PFSK-1 (cell line): Measurements from ENCODE around the gene SLC48A1.

Experiments used
- FOXP2 ChIP-seq: optimal IDR thresholded peaks from 2 replicates; pipeline ENCODE3; 2011; ENCODE audit warnings: borderline replicate concordance, control low read depth, inconsistent platforms; ENCODE audit not compliant: insufficient read depth; ENCODE audit errors: extremely low read length, extremely low read depth
- POLR2AphosphoS5 ChIP-seq: IDR thresholded peaks from 2 replicates; pipeline ENCODE4 v1.6.1; 2012; ENCODE audit warnings: low read depth, mild to moderate bottlenecking, control low read depth, low read length, moderate library complexity
- SIN3A ChIP-seq: IDR thresholded peaks from 2 replicates; pipeline ENCODE4 v1.6.1; 2012; ENCODE audit warnings: mild to moderate bottlenecking, low read length, moderate library complexity, borderline replicate concordance; ENCODE audit not compliant: insufficient read depth
- TAF1 ChIP-seq: IDR thresholded peaks from 2 replicates; pipeline ENCODE4 v1.6.1; 2012; ENCODE audit warnings: low read length, control low read depth, borderline replicate concordance; ENCODE audit not compliant: insufficient read depth
- TF ChIP-seq, protein P1 (sequence below), 2 experiments: IDR thresholded peaks; 2 replicates each; pipeline versions ENCODE4 v1.6.1 to v1.8.0; 2011 to 2012; ENCODE audit warnings: low read depth in 2 of 2, low read length in 2 of 2, control low read depth in 1 of 2, inconsistent platforms in 1 of 2, mild to moderate bottlenecking in 1 of 2, moderate library complexity in 1 of 2; ENCODE audit not compliant: insufficient read depth in 1 of 2

The SLC48A1 gene

DNA sequence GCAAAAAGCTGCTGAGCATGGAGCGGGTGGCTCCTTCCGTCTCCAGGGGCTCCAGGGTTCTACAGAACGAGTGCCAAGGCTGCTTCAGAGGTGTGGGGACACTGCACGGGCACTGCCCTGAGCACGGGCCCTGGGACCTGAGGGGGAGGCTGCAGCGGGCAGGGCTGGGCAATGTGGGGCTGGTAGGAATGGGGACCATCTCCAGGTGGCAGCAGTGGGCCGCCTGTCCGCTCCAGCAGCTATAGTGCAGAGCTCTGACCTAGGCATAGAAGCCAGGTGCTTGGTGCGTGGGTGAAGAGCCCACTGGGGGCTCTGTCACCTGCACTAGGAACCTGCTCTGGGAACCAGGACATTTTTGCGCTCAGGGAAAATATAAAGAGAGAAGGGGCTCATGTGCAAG lies 24.4 kb downstream of the SLC48A1 start:
- no peak for TF ChIP-seq SIN3A
- TF ChIP-seq TAF1 = no peak
- TF ChIP-seq POLR2AphosphoS5 = no peak
- TF ChIP-seq, protein P1, sequence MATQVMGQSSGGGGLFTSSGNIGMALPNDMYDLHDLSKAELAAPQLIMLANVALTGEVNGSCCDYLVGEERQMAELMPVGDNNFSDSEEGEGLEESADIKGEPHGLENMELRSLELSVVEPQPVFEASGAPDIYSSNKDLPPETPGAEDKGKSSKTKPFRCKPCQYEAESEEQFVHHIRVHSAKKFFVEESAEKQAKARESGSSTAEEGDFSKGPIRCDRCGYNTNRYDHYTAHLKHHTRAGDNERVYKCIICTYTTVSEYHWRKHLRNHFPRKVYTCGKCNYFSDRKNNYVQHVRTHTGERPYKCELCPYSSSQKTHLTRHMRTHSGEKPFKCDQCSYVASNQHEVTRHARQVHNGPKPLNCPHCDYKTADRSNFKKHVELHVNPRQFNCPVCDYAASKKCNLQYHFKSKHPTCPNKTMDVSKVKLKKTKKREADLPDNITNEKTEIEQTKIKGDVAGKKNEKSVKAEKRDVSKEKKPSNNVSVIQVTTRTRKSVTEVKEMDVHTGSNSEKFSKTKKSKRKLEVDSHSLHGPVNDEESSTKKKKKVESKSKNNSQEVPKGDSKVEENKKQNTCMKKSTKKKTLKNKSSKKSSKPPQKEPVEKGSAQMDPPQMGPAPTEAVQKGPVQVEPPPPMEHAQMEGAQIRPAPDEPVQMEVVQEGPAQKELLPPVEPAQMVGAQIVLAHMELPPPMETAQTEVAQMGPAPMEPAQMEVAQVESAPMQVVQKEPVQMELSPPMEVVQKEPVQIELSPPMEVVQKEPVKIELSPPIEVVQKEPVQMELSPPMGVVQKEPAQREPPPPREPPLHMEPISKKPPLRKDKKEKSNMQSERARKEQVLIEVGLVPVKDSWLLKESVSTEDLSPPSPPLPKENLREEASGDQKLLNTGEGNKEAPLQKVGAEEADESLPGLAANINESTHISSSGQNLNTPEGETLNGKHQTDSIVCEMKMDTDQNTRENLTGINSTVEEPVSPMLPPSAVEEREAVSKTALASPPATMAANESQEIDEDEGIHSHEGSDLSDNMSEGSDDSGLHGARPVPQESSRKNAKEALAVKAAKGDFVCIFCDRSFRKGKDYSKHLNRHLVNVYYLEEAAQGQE (IDR thresholded peaks at IDR 0.05; ENCODE audit: insufficient read depth in 1 of 2, low read depth in 2 of 2, low read length in 2 of 2) = no peak
- no peak for TF ChIP-seq FOXP2

DNA sequence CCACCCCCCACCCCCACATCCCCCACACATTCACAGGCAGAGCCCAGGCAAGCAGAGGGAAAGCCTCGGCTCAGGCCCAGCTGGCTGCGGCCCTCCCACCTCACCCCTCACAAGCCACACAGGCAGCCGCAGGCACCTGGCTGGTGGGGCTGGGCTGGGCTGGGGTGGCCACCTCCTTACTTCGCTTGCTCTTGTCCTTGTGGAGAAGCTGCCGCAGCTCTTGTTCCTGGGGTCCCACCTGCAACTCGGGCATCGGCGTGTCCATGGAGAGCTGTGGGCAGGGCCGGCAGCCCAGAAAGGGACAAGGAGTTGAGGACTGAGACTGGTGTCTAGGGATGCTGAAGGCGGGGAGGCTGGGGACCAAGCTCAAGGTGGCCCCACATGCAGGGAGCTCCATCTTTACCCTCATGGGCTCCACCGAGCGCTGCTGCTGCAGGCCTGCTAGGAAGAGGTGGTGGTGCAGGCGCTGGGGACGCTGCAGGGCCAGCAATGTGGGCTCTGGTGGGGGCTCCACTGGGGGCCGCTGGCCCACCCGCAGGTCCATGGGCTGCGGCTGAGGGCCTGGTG lies 25.4 kb downstream of the SLC48A1 start:
- TF ChIP-seq POLR2AphosphoS5 (no peak), TAF1 (no peak), SIN3A (no peak), FOXP2 (no peak)
- TF ChIP-seq, protein P1 (IDR thresholded peaks at IDR 0.05; ENCODE audit: insufficient read depth in 1 of 2, low read depth in 2 of 2, low read length in 2 of 2) = no peak

- TF ChIP-seq SIN3A (no peak), TAF1 (no peak), FOXP2 (no peak), POLR2AphosphoS5 (no peak)
- TF ChIP-seq, protein P1 (IDR thresholded peaks at IDR 0.05; ENCODE audit: insufficient read depth in 1 of 2, low read depth in 2 of 2, low read length in 2 of 2) = no peak
Observed at GRCh38 chr12:47799357-47799955, 26.4 kb downstream of the SLC48A1 start.

GRCh38 chr12:47800582-47800981 lies 27.5 kb downstream of the SLC48A1 start:
- TF ChIP-seq SIN3A = no peak
- TF ChIP-seq, protein P1 (IDR thresholded peaks at IDR 0.05; ENCODE audit: insufficient read depth in 1 of 2, low read depth in 2 of 2, low read length in 2 of 2) = no peak
- no peak for TF ChIP-seq FOXP2
- TF ChIP-seq POLR2AphosphoS5 = no peak
- no peak for TF ChIP-seq TAF1

DNA sequence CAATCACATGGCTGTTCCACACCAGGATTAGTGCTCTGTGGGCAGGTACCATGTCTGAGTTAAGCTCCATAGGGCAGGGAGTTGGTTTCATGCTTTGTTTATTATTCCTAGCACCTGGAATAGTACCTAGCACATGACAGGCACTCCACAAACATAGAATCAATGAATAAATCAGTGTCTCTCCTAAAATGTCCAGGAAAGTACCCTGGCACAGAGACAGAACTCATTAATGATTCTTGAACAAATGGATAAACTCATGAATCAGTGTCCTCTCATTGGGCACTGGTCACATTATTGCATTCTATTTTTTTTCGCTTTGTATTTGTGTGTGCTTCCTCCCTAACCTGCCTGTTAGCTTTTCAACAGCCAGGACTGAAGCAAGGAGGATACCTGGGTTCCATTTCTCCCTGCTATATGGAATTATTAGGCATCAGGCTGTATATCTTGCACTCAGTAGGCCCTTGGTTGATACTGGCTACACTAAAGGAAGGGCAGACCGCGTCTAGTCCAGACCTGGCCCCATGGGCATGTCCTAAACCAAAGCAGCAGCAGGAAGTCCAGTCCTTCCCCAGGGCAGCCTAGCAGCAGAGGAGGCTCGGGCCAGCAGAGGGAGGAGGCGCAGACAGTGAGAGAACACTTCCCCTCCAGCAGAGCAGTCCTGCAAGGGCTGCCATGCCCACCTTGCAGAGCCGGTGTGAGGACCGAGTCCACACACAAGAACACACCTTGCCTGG lies 28.3 kb downstream of the SLC48A1 start:
- TF ChIP-seq SIN3A (no peak), POLR2AphosphoS5 (no peak), TAF1 (no peak)
- TF ChIP-seq, protein P1 (IDR thresholded peaks at IDR 0.05; ENCODE audit: insufficient read depth in 1 of 2, low read depth in 2 of 2, low read length in 2 of 2) = no peak
